Endodermal cell (in vitro differentiated cells): ENCODE results near the gene RERE. TPM values are rescaled to one million over a fixed set of nuclear protein-coding genes. Genes with fewer than 3 reads are reported as not detected.

Experiments used
- DNase-seq: peaks from one replicate; pipeline ENCODE4 v3.0.0-alpha.2; 2017
- H3K27ac ChIP-seq: 2 replicates; pipeline ENCODE4 v1.5.1; 2013; ENCODE audit warnings: mild to moderate bottlenecking, low read depth, low read length, moderate library complexity
- H3K27me3 ChIP-seq: 2 replicates; pipeline ENCODE4 v1.6.1; 2013; ENCODE audit warnings: mild to moderate bottlenecking, low read length, moderate library complexity; ENCODE audit not compliant: insufficient read depth, control insufficient read depth, poor library complexity, severe bottlenecking
- H3K36me3 ChIP-seq: 2 replicates; pipeline ENCODE4 v1.7.0; 2013; ENCODE audit warnings: mild to moderate bottlenecking, low read length, moderate library complexity; ENCODE audit not compliant: control insufficient read depth, insufficient read depth
- H3K4me1 ChIP-seq: one replicate; pipeline ENCODE4 v1.7.0; 2013; ENCODE audit warnings: low read length; ENCODE audit not compliant: control insufficient read depth, insufficient read depth
- H3K4me3 ChIP-seq: 2 replicates; pipeline ENCODE4 v1.5.1; 2013; ENCODE audit warnings: mild to moderate bottlenecking, low read length, moderate library complexity
- H3K9ac ChIP-seq: 2 replicates; pipeline ENCODE4 v1.6.1; 2013; ENCODE audit warnings: mild to moderate bottlenecking, low read length, moderate library complexity; ENCODE audit not compliant: poor library complexity, severe bottlenecking; ENCODE audit errors: extremely low read depth
- H3K9me3 ChIP-seq: 2 replicates; pipeline ENCODE4 v1.6.1; 2013; ENCODE audit warnings: mild to moderate bottlenecking, low read length, moderate library complexity; ENCODE audit not compliant: control insufficient read depth
- H3K27ac Mint-ChIP-seq: 2 replicates; pipeline ENCODE4 v1.8.0; 2020; ENCODE audit warnings: mixed read lengths
- H3K27me3 Mint-ChIP-seq: 2 replicates; pipeline ENCODE4 v1.8.0; 2021; ENCODE audit warnings: mild to moderate bottlenecking, mixed read lengths; ENCODE audit not compliant: insufficient read depth
- H3K36me3 Mint-ChIP-seq: 2 replicates; pipeline ENCODE4 v1.8.0; 2020; ENCODE audit warnings: low read depth, mixed read lengths
- H3K4me1 Mint-ChIP-seq: 2 replicates; pipeline ENCODE4 v1.8.0; 2020; ENCODE audit warnings: mixed read lengths
- H3K4me3 Mint-ChIP-seq: 2 replicates; pipeline ENCODE4 v1.8.0; 2020; ENCODE audit warnings: mild to moderate bottlenecking, moderate library complexity, mixed read lengths
- H3K9me3 Mint-ChIP-seq: 2 replicates; pipeline ENCODE4 v1.8.0; 2020; ENCODE audit warnings: mild to moderate bottlenecking, mixed read lengths
- CTCF ChIP-seq: fragments of 200-600 bp; sonication (generic); conservative IDR thresholded peaks from 2 replicates; pipeline ENCODE4 v1.5.0; 2021; ENCODE audit warnings: antibody characterized with exemption, mild to moderate bottlenecking
- WGBS, 2 experiments: methylation state at CpG; one replicate each; pipeline versions ENCODE4 v1.1.5 to v1.1.7; 2013; ENCODE audit warnings: missing lambda C conversion rate in 2 of 2, mixed read lengths in 1 of 2; ENCODE audit not compliant: insufficient coverage in 1 of 2, insufficient read length in 1 of 2; 5-methylcytosine and 5-hydroxymethylcytosine counted together
- total RNA-seq, 2 donors: library from RNA; stranded (reverse); fragmentation: NEBNext Ultra II Directional in 1 of 2; extraction: Animal tissue kit (Norgen Biotek cat#: 25700) in 1 of 2; gene quantifications; 2 replicates in 1 of 2; 3 replicates in 1 of 2; pipeline ENCODE4 v1.2.1, GENCODE V29; 2021

The RERE gene
- total RNA-seq, 2 donors from 2014 or later: 159 to 179 TPM

DNA sequence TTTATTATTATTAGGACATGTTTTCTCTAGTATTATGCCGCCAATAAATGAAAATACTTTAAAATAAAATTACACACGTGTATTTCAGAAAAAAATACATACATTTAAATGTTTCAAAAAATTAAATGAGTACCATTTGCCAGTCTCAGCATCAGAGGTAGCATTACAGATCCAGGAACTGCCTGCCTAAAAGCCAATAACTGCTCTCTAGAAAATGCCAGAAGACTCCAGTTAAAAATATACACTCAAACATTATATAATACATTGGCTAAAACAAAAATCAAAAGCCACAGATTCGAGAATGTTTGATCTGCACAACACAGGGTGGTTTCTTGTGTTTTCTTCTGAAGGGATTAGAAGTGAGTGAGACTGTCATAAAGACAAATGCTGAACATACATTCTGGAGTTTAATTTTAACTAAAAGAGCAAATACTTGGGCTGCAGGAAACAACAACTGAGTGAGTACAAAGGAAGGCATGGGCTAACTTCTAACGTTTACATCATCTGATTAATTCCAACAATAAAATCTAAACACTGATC lies 105.5 kb downstream of the RERE start:
- H3K4me3 Mint-ChIP-seq: no peak overlapping the region
- Histone ChIP-seq H3K4me1 (peaks cover 12% of the 10 kb centered on the region), H3K27me3 (no peaks in the 10 kb centered on the region), H3K27ac (peak overlapping the region; percentile 83), H3K9ac (no peak overlapping the region), H3K36me3 (no peaks in the 10 kb centered on the region), H3K4me3 (no peak overlapping the region), H3K9me3 (no peaks in the 10 kb centered on the region)
- TF ChIP-seq CTCF: no peak
- peak overlapping the region; percentile 50 for H3K27ac Mint-ChIP-seq
- 20 to 64% methylated on average over 1 to 4 of the region's 4 CpGs for WGBS, 2 experiments
- H3K9me3 Mint-ChIP-seq: no peaks in the 10 kb centered on the region
- peaks cover 30% of the 10 kb centered on the region for H3K4me1 Mint-ChIP-seq
- no peak for DNase-seq
- no peaks in the 10 kb centered on the region for H3K27me3 Mint-ChIP-seq
- H3K36me3 Mint-ChIP-seq: peaks cover 11% of the 10 kb centered on the region

- no peak for TF ChIP-seq CTCF
- no peak overlapping the region for H3K9ac ChIP-seq
- no peak overlapping the region for H3K4me3 Mint-ChIP-seq
- H3K27ac Mint-ChIP-seq: peak overlapping the region; percentile 1
- peaks cover 11% of the 10 kb centered on the region for H3K36me3 Mint-ChIP-seq
- peaks cover 31% of the 10 kb centered on the region for H3K4me1 Mint-ChIP-seq
- H3K4me1 ChIP-seq: peaks cover 13% of the 10 kb centered on the region
- no peaks in the 10 kb centered on the region for H3K27me3 ChIP-seq
- no peak overlapping the region for H3K4me3 ChIP-seq
- no peak for DNase-seq
- WGBS, 2 experiments: 86 to 94% methylated on average over 4 to 5 of the region's 5 CpGs
- no peaks in the 10 kb centered on the region for H3K27me3 Mint-ChIP-seq
- no peaks in the 10 kb centered on the region for H3K9me3 Mint-ChIP-seq
- H3K36me3 ChIP-seq: no peaks in the 10 kb centered on the region
- H3K27ac ChIP-seq: no peak overlapping the region
- H3K9me3 ChIP-seq: no peaks in the 10 kb centered on the region
Observed at GRCh38 chr1:8711151-8711550, 106.3 kb downstream of the RERE start.

GRCh38 chr1:8708259-8708658 lies 109.2 kb downstream of the RERE start:
- Mint-ChIP-seq H3K36me3 (peaks cover 6% of the 10 kb centered on the region), H3K4me3 (no peak overlapping the region), H3K4me1 (peaks cover 45% of the 10 kb centered on the region), H3K27me3 (no peaks in the 10 kb centered on the region), H3K27ac (no peak overlapping the region), H3K9me3 (no peaks in the 10 kb centered on the region)
- Histone ChIP-seq H3K4me3 (no peak overlapping the region), H3K27me3 (no peaks in the 10 kb centered on the region), H3K9ac (no peak overlapping the region), H3K9me3 (no peaks in the 10 kb centered on the region), H3K36me3 (no peaks in the 10 kb centered on the region), H3K4me1 (peaks cover 22% of the 10 kb centered on the region), H3K27ac (peak overlapping the region; percentile 33)
- TF ChIP-seq CTCF: no peak
- WGBS, 2 experiments: 93 to 95% methylated on average over 5 to 6 of the region's 6 CpGs
- DNase-seq: no peak
